ENCODE measurements around the gene SRPK1.

- TF ChIP-seq CTCF (conservative IDR thresholded peaks at IDR 0.05; ENCODE audit: low read length) (no peak), EZH2phosphoT487 (IDR thresholded peaks at IDR 0.05; ENCODE audit: borderline replicate concordance, low read depth, low read length) (no peak)
Observed at GRCh38 chr6:35924146-35924545, 3.2 kb upstream of the SRPK1 start.

All from OCI-LY7 (cell line).